ENCODE data around the gene RTL10.

The RTL10 gene

DNA sequence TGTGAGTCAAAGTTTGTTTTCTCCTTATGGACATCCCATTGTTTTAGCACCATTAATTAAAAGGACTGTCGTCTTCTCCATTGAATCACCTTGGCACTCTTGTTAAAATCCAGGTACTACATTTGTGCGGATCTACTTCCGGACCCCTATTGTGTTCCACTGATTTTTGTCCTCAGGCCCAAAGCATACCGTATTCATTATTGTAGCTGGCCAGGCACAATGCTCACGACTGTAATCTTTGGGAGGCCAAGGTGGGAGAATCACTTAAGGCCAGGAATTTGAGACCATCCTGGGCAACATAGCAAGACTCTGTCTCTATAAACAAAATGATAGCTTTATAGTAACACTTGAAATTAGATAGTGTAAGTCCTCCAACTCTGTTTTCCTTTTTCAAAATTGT, 8.9 kb upstream of the RTL10 start:
- no peak for DNase-seq (ENCODE audit: low spot score)

DNA sequence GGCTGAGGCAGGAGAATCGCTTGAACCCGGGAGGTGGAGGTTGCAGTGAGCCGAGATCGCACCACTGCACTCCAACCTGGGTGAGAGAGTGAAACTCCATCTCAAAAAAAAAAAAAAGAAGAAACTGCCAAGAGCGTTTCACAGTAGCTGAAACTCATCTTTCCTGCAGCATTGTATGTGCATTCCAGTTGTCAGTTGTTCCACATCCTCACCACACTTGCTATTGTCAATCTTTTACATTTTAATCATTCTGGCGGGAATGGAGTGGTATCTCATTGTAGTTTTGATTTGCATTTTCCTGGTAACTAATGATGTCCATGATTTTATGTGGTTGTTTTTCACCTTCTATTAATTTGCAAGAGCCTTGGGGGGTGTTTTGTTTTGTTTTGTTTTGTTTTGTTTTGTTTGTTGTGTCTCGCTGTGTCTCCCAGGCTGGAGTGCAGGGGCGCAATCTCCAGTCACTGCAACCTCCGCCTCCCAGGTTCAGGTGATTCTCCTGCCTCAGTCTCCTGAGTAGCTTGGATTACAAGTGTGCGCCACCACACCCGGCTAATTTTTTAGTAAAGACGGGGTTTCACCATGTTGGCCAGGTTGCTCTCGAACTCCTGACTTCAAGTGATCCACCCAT, 8.1 kb upstream of the RTL10 start:
- no peak for DNase-seq (ENCODE audit: low spot score)

DNA sequence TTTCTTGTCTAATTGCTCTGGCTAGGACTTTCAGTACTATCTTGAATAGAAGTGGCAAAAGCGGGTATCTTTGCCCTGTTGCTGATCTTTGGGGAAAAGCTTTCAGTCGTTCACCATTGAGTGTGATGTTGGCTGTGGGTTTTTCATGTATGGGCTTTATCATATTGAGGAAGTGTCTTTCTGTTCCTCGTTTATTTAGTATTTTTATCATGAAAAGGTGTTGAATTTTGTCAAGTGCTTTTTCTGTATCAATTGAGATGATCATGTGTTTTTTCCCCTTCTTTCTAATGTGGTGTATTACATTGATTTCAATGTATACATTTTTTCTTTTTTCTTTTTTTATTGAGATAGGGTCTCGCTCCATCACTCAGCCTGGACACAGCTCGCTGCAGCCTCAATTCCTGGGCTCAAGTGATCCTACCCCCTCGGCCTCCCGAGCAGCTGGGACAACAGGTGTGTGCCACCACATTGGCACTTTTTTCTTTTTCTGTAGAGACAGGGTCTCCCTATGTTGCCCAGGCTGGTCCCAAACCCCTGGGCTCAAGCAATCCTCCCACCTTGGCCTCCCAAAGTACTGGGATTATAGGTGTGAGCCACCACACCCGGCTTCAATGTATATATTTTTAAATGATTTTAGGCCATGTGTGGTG, 5.3 kb upstream of the RTL10 start:
- no peak for DNase-seq (ENCODE audit: low spot score)

DNA sequence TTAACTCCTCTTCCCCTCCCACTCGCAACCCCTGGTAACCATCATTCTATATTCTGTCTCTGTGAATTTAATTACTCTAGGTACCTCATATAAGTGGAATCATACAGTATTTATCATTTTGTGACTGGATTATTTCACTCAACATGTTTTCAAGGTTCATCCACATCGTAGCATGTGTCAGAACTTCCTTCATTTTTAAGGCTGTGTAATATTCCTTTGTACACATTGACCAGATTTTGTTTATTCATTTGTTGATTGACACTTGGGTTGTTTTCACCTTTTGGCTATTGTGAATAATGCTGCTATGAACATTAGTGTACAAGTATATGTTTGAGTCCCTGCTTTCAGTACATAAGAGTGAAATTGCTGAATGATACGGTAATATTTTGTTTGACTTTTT, 2.7 kb upstream of the RTL10 start:
- no peak for DNase-seq (ENCODE audit: low spot score)

GRCh38 chr22:19855504-19856409, 1.1 kb upstream of the RTL10 start:
- DNase-seq (ENCODE audit: low spot score): peak; percentile 92

- no peak for DNase-seq (ENCODE audit: low spot score)
Measured at GRCh38 chr22:19853879-19854777, 546 bp downstream of the RTL10 start.

GRCh38 chr22:19853058-19853878, 1.4 kb downstream of the RTL10 start:
- no peak for DNase-seq (ENCODE audit: low spot score)

GRCh38 chr22:19852177-19852781, 2.4 kb downstream of the RTL10 start:
- no peak for DNase-seq (ENCODE audit: low spot score)

DNA sequence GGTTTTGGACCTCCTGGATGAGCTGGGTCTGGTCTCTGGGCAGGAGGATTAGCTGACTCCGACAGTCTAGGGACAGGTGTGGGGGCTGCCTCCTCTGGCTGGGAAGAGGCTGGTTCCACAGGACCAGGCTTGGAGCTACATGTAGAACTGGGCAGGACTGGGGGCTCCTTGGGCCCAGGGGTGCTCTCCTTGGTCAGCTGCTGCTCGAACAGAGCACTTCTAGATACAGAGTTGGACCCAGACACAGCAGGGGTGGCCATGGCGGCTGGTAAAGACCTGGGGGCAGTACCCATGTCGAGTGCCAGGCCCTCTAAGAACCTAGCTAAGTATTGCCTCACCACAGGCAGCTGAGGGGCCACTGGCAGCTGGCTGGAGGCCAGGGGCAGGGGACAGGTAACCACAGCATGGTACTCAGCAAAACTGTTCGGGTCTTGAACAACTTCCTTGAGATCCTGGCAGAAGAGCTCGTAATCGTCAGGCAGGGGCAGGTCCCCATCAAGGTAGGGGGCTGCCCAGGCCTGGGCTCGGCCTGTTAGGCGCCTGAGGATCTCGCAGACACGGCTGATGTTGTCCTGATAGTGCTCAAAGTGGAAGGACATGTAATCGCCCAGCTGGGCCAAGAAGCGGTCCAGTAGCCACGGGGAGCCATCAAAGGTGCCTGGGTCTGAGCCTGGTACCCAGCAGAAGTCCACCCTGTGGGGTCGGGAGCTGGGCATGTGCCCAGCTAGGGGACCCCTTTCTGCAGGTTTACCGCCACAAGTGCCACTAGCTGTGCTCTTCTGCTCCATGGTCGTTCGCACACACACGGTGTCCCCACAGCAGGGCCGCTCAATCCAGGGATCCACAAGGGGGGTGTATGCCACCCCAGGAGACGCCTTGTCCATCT, 3.1 kb downstream of the RTL10 start:
- DNase-seq (ENCODE audit: low spot score): no peak

DNA sequence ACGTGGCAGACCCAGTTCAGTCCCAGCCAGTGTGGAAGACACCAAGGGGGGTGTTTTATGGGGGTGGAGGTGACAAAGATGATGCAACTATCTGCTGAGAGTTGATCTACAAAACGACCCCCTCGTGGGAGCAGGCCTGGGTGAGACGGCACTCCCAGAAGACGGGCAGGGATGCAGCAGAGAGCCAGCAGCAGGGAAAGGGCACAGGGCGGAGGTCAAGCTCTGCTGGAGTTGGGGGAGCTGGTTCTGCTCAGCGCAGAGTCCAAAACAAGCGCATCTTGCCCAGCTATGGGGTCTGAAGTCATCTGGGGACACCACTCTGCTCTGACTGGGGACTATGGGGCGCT, 3.9 kb downstream of the RTL10 start:
- DNase-seq (ENCODE audit: low spot score): no peak

GRCh38 chr22:19849835-19850762, 4.6 kb downstream of the RTL10 start:
- no peak for DNase-seq (ENCODE audit: low spot score)

DNA sequence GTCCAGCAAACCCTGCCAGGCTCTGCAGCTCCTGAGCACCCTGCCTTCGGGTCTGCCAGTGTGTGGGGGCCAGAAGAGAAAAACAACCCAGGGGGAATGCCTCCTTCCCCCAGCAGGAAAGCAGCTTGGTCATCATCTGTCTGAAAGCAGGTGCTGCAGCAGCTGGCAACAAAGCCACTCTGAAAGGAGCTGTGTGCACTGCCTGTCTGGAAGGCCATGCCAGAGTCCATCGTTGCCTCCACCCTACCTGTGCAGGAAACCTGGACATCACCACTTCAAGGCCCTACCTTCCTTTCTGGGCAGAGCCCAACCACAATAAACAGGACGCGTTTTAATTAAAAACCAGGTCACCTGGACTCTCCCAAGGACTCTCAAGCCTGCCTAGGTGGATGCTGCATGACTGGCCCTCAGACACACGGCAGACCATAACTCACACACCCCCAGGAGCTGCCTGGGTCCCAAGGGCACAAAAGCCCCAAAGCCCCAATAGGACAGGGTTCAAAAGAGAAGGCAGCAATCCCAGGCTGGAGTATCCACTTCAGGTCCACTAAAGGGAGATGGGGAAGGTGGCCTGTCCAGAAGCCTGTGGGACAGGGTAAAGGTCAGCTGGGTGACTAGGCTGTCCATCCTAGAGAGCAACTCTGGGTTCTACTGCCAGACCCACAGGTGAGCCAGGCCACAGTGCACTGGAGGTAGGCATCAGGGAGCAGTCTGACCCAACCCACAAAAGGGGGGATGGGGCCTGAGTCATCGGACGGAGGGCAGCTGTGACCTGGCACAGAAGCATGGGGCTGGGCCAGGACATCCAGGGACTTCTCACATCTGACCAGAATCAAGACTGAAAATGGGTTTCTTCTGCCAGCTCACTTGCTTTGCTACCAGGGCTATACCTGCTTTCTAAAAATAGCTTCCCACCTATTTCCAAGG, 6.1 kb downstream of the RTL10 start:
- no peak for DNase-seq (ENCODE audit: low spot score)

GRCh38 chr22:19847345-19847632, 7.4 kb downstream of the RTL10 start:
- no peak for DNase-seq (ENCODE audit: low spot score)

DNA sequence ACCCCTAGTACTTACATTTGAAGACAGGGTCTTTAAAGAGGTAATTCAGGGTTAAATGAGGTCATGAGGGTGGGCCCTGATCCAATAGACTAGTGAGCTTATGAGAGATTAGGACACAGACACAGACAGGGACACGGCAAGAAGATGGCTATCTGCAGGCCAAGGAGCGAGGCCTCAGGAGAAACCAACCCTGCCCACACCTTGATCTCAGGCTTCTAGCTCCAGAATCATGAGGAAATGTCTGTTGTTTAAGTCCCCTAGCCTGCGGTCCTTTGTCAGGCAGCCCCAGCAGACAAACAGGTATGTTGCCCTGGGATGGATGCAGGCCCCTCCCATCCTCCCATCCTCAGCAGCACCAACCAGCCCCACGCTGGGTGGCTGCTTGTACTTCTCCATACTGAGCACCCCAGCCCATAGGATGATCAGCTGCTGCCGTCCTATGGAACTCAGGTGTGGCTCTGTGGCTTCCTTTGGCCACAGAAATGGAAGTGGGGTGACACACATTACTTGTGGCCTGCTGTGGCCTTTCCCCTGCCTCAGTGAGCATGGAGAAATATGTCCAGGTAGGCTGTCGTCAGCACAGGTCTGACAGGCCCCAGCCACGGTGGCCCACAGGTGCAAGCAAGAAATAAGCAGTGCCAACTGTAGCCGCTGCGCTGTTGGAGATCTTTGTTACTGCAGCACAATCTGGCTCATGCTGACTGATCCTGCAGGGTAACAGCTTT, 7.9 kb downstream of the RTL10 start:
- no peak for DNase-seq (ENCODE audit: low spot score)

GRCh38 chr22:19845054-19845722, 9.5 kb downstream of the RTL10 start:
- DNase-seq (ENCODE audit: low spot score): no peak

GRCh38 chr22:19844377-19845053, 10.2 kb downstream of the RTL10 start:
- DNase-seq (ENCODE audit: low spot score): no peak

Measured in COLO829 (cell line).